Thoracic aorta (tissue), 2 donors: Measurements from ENCODE around the gene DNAAF1. TPM values are rescaled to one million over a fixed set of nuclear protein-coding genes. Genes with fewer than 3 reads are reported as not detected.

ENCODE experiments used
- ATAC-seq: fragments of 150-250 bp; one replicate; pipeline ENCODE4 v1.8.0; 2017; ENCODE audit warnings: low read depth; ENCODE audit not compliant: insufficient number of reproducible peaks, low FRiP score
- DNase-seq: peaks from one replicate; pipeline ENCODE4 v3.0.0-alpha.2; 2020; ENCODE audit warnings: low spot score
- H3K27ac ChIP-seq, 2 donors: fragments of 200-600 bp; sonication (generic); 1 replicate in 1 of 2; 2 replicates in 1 of 2; pipeline ENCODE4 v1.5.1; 2016; ENCODE audit warnings: mild to moderate bottlenecking in 2 of 2, moderate library complexity in 2 of 2
- H3K27me3 ChIP-seq: fragments of 200-600 bp; sonication (generic); replicated peaks from 2 replicates; pipeline ENCODE4 v1.6.0; 2016; ENCODE audit warnings: mild to moderate bottlenecking; ENCODE audit not compliant: insufficient read depth
- H3K36me3 ChIP-seq: fragments of 200-600 bp; sonication (generic); one replicate; pipeline ENCODE4 v1.5.1; 2016
- H3K4me1 ChIP-seq, 2 donors: fragments of 200-600 bp; sonication (generic); 1 replicate in 1 of 2; 2 replicates in 1 of 2; pipeline versions ENCODE4 v1.5.1 to v1.6.0; 2016; ENCODE audit warnings: low read depth in 2 of 2, mild to moderate bottlenecking in 1 of 2; ENCODE audit not compliant: control insufficient read depth in 1 of 2
- H3K4me3 ChIP-seq: fragments of 200-600 bp; sonication (generic); 2 replicates; pipeline ENCODE4 v1.5.1; 2016; ENCODE audit warnings: mild to moderate bottlenecking
- H3K9me3 ChIP-seq: fragments of 200-600 bp; sonication (generic); 2 replicates; pipeline ENCODE4 v1.5.1; 2016
- CTCF ChIP-seq: fragments of 200-600 bp; sonication (generic); IDR thresholded peaks from one replicate; pipeline ENCODE4 v1.5.1; 2019; ENCODE audit warnings: antibody characterized with exemption
- total RNA-seq, 2 donors: library from RNA; depleted of rRNA; stranded (reverse); fragments of >200 nt; gene quantifications; one replicate each; pipeline versions ENCODE4 v1.1.0 to v1.2.3, GENCODE V29; 2016

The DNAAF1 gene
- total RNA-seq, 2 donors from 2014 or later, result not detected

DNA sequence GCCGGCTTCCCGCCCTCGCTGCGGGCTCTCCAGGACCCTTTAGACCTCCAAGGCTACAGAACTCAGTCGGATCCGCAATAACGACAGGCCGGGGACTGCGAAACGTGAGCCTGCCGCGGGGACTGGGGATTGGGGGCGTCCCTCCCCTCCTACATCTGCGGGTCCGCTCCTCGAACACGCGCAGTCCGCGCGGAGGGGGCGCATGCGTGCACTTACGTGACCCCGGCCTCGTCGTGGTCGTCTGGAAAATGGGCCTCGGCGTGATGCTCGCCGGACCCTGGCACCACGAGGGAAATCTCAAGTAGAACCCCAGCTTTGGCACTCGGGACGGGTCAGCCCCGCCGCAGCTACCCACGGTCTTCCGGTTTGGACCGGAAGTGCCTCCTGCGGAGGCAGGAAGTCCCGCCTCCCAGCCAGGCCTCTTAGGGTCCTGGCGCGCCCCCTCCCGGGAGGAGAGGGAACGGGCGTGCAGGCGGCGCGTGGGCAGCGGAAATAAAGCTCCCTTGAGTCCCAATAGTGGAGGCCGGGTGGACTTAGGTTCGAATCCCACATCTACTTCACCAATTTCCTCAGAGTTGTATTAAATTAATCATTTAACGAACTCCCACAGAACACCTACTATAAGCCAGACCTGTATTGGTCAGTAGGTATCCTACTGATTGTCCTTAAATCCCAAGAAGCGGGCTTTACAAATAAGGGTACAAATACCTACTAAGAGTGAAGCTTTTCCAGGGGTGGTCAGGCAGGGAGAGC lies 41.8 kb downstream of the DNAAF1 start, which contains the start of gene TAF1C:
TSS of gene TAF1C (minus strand) at position 373 of the 753 bp plus-strand sequence. CDS start 2,069 bp downstream, outside the sequence.
- H3K9me3 ChIP-seq, result no peaks in the 10 kb centered on the region
- TF ChIP-seq CTCF, result peak; percentile 93
- peak; percentile 68 for ATAC-seq
- DNase-seq, result peak; percentile 81
- peaks cover 18% of the 10 kb centered on the region for H3K36me3 ChIP-seq
- peaks cover 6 to 13% of the 10 kb centered on the region in 2 donors for H3K4me1 ChIP-seq
- H3K27me3 ChIP-seq, result no peaks in the 10 kb centered on the region
- peak within 1 kb of the TSS; percentile 73 for H3K27ac ChIP-seq
- H3K4me3 ChIP-seq, result peak within 1 kb of the TSS; percentile 98

- no peak for TF ChIP-seq CTCF
- no peaks in the 10 kb centered on the region for H3K36me3 ChIP-seq
- no peak within 1 kb of the TSS for H3K4me3 ChIP-seq
- H3K27me3 ChIP-seq, result no peaks in the 10 kb centered on the region
- H3K9me3 ChIP-seq, result no peaks in the 10 kb centered on the region
- DNase-seq, result no peak
- H3K27ac ChIP-seq, result no peak within 1 kb of the TSS
- peaks cover 4 to 5% of the 10 kb centered on the region in 2 donors for H3K4me1 ChIP-seq
- ATAC-seq, result no peak
Observed at GRCh38 chr16:84190731-84191388, 45.8 kb downstream of the DNAAF1 start, which contains the start of gene ADAD2. Gene ADAD2 (plus strand): TSS chr16:84191157. CDS start chr16:84191231, 74 bp downstream.

GRCh38 chr16:84191466-84191865 lies 46.4 kb downstream of the DNAAF1 start:
- ATAC-seq (no peak), DNase-seq (no peak)
- no peaks in the 10 kb centered on the region for H3K9me3 ChIP-seq
- no peaks in the 10 kb centered on the region for H3K36me3 ChIP-seq
- no peak for TF ChIP-seq CTCF
- H3K4me3 ChIP-seq, result no peak overlapping the region
- H3K27ac ChIP-seq, result no peak overlapping the region
- H3K4me1 ChIP-seq, result no peaks in the 10 kb centered on the region
- no peaks in the 10 kb centered on the region for H3K27me3 ChIP-seq

DNA sequence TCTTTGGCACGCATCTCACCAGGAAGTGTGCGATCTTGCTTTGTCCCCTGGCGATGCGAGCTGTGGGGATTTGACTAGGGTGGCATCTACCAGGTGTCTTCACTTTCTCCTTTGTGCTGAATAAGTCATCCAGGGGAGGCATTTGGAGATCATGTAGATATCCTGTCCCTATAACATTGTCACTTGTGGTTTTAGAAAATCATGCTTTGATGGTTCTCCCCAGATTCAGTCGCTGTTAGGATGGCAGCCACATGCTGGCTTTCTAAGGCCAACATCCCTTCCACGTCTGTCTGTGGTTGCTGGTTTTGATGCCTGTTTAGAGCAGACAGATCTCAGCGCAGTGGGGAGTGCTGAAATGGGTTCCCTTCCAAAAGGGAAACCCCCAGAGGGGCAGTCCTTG lies 48.4 kb downstream of the DNAAF1 start:
- no peaks in the 10 kb centered on the region for H3K9me3 ChIP-seq
- no peaks in the 10 kb centered on the region for H3K36me3 ChIP-seq
- no peak for ATAC-seq
- H3K27me3 ChIP-seq, result no peaks in the 10 kb centered on the region
- no peak for DNase-seq
- no peak overlapping the region for H3K4me3 ChIP-seq
- TF ChIP-seq CTCF, result no peak
- H3K27ac ChIP-seq, result no peak overlapping the region
- no peaks in the 10 kb centered on the region for H3K4me1 ChIP-seq

DNA sequence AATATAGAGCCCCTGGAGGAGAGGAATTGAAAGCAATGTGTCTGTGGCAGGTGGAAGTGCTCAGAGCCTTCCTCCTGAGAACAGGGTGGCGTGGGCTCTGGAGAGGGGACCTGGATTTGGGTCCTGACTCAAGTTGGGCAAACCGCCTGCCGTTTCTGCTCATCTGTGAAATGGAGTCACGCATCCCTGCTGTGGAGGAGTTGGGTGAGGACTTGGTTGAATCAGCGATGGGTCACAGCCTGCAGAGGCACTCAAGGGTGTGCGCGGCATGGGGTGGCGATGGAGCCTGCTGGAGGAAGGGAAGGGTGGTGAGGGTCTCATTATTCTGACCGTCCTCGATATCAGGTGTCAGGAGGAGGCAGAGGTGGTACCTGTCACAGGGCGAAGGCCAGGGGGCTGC lies 48.9 kb downstream of the DNAAF1 start:
- H3K4me3 ChIP-seq, result no peak overlapping the region
- H3K4me1 ChIP-seq, result no peaks in the 10 kb centered on the region
- TF ChIP-seq CTCF, result no peak
- DNase-seq (no peak), ATAC-seq (no peak)
- no peaks in the 10 kb centered on the region for H3K27me3 ChIP-seq
- no peak overlapping the region for H3K27ac ChIP-seq
- no peaks in the 10 kb centered on the region for H3K9me3 ChIP-seq
- H3K36me3 ChIP-seq, result no peaks in the 10 kb centered on the region
